HCT116 (cell line): ENCODE results near the gene PLEKHM3.

Source experiments
- CBX3 ChIP-seq: IDR thresholded peaks from 2 replicates; pipeline ENCODE4 v1.6.1; 2012; ENCODE audit warnings: low read depth
- EGR1 ChIP-seq: IDR thresholded peaks from 2 replicates; pipeline ENCODE4 v1.6.1; 2012; ENCODE audit warnings: low read depth
- EZH2 ChIP-seq: fragments of 200-600 bp; sonication (generic); IDR thresholded peaks from 2 replicates; pipeline ENCODE4 v1.6.1; 2017; ENCODE audit warnings: antibody characterized with exemption, mixed run types
- POLR2A ChIP-seq: IDR thresholded peaks from 2 replicates; pipeline ENCODE4 v1.7.0; 2011; ENCODE audit warnings: borderline replicate concordance; ENCODE audit not compliant: insufficient read depth, insufficient read length; ENCODE audit errors: extremely low read depth
- POLR2AphosphoS5 ChIP-seq: IDR thresholded peaks from 2 replicates; pipeline ENCODE4 v1.6.1; 2011; ENCODE audit warnings: mild to moderate bottlenecking, low read depth, low read length, moderate library complexity
- SIN3A ChIP-seq: IDR thresholded peaks from 2 replicates; pipeline ENCODE4 v1.6.1; 2012; ENCODE audit warnings: low read depth
- YY1 ChIP-seq: IDR thresholded peaks from 2 replicates; pipeline ENCODE4 v1.6.1; 2011; ENCODE audit warnings: low read length, low read depth, moderate library complexity, mild to moderate bottlenecking; ENCODE audit not compliant: insufficient replicate concordance; ENCODE audit errors: extremely low read depth
- ZNF274 ChIP-seq: fragments of 200-500 bp; sonication (Bioruptor generic); IDR thresholded peaks from 2 replicates; pipeline ENCODE4 v1.6.1; 2014; ENCODE audit warnings: mild to moderate bottlenecking, low read depth, low read length, inconsistent platforms
- TF ChIP-seq, protein P1 (sequence below), 3 experiments: fragments of 200-600 bp in 1 of 3; sonication (generic) in 1 of 3; IDR thresholded peaks in 2 of 3; conservative IDR thresholded peaks in 1 of 3; 2 replicates each; pipeline ENCODE4 v1.5.1; 2012 to 2017; ENCODE audit warnings: low read depth in 2 of 3, low read length in 2 of 3, antibody characterized with exemption in 1 of 3, borderline replicate concordance in 1 of 3, control low read depth in 1 of 3, mild to moderate bottlenecking in 1 of 3, mixed read lengths in 1 of 3, mixed run types in 1 of 3, moderate library complexity in 1 of 3; ENCODE audit not compliant: insufficient read depth in 1 of 3
- TF ChIP-seq, protein P2 (sequence below): IDR thresholded peaks from 2 replicates; pipeline ENCODE4 v1.6.1; 2012; ENCODE audit warnings: low read depth

DNA sequence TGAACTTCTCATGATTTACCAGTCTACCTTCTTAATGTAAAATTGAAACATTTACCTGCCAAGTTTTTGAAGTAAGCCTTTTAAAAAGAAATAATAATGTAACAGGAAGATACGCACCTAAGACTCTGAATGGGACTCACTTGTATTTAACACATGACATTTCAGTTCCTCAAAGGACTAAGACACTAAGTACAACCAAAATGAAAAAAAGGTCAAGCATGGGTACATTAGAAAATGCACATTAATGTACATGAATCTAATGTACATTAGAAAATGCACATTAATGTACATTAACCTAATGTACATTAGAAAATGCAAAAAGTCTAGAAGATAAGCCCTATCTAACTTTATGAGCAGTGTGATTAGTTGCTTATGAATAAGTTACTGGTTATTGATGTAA is 186.3 kb downstream of the PLEKHM3 start:
- TF ChIP-seq POLR2AphosphoS5 (no peak), POLR2A (no peak), EZH2 (no peak), EGR1 (no peak), ZNF274 (no peak), CBX3 (no peak), SIN3A (no peak), YY1 (no peak)
- TF ChIP-seq, protein P1, sequence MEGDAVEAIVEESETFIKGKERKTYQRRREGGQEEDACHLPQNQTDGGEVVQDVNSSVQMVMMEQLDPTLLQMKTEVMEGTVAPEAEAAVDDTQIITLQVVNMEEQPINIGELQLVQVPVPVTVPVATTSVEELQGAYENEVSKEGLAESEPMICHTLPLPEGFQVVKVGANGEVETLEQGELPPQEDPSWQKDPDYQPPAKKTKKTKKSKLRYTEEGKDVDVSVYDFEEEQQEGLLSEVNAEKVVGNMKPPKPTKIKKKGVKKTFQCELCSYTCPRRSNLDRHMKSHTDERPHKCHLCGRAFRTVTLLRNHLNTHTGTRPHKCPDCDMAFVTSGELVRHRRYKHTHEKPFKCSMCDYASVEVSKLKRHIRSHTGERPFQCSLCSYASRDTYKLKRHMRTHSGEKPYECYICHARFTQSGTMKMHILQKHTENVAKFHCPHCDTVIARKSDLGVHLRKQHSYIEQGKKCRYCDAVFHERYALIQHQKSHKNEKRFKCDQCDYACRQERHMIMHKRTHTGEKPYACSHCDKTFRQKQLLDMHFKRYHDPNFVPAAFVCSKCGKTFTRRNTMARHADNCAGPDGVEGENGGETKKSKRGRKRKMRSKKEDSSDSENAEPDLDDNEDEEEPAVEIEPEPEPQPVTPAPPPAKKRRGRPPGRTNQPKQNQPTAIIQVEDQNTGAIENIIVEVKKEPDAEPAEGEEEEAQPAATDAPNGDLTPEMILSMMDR (IDR thresholded peaks at IDR 0.05 in 2 of 3, conservative IDR thresholded peaks at IDR 0.05 in 1 of 3; ENCODE audit: borderline replicate concordance in 1 of 3, insufficient read depth in 1 of 3, low read depth in 2 of 3, low read length in 2 of 3), result no peak
- TF ChIP-seq, protein P2, sequence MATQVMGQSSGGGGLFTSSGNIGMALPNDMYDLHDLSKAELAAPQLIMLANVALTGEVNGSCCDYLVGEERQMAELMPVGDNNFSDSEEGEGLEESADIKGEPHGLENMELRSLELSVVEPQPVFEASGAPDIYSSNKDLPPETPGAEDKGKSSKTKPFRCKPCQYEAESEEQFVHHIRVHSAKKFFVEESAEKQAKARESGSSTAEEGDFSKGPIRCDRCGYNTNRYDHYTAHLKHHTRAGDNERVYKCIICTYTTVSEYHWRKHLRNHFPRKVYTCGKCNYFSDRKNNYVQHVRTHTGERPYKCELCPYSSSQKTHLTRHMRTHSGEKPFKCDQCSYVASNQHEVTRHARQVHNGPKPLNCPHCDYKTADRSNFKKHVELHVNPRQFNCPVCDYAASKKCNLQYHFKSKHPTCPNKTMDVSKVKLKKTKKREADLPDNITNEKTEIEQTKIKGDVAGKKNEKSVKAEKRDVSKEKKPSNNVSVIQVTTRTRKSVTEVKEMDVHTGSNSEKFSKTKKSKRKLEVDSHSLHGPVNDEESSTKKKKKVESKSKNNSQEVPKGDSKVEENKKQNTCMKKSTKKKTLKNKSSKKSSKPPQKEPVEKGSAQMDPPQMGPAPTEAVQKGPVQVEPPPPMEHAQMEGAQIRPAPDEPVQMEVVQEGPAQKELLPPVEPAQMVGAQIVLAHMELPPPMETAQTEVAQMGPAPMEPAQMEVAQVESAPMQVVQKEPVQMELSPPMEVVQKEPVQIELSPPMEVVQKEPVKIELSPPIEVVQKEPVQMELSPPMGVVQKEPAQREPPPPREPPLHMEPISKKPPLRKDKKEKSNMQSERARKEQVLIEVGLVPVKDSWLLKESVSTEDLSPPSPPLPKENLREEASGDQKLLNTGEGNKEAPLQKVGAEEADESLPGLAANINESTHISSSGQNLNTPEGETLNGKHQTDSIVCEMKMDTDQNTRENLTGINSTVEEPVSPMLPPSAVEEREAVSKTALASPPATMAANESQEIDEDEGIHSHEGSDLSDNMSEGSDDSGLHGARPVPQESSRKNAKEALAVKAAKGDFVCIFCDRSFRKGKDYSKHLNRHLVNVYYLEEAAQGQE, result no peak
